Mammary epithelial cell (primary cell): ENCODE results near the gene HLA-DQB2.

ENCODE experiments used
- EZH2 ChIP-seq: IDR thresholded peaks from 2 replicates; pipeline ENCODE4 v1.6.1; 2012; ENCODE audit warnings: low read length, inconsistent platforms, borderline replicate concordance
- TF ChIP-seq, protein P1 (sequence below), 2 donors: IDR thresholded peaks in 1 of 2; conservative IDR thresholded peaks in 1 of 2; 2 replicates each; pipeline ENCODE4 v1.5.1; 2011 to 2012; ENCODE audit warnings: inconsistent platforms in 2 of 2, low read length in 2 of 2, mild to moderate bottlenecking in 2 of 2, control low read depth in 1 of 2, low read depth in 1 of 2; ENCODE audit not compliant: insufficient read depth in 1 of 2; ENCODE audit errors: extremely low read depth in 1 of 2

- TF ChIP-seq, protein P1, sequence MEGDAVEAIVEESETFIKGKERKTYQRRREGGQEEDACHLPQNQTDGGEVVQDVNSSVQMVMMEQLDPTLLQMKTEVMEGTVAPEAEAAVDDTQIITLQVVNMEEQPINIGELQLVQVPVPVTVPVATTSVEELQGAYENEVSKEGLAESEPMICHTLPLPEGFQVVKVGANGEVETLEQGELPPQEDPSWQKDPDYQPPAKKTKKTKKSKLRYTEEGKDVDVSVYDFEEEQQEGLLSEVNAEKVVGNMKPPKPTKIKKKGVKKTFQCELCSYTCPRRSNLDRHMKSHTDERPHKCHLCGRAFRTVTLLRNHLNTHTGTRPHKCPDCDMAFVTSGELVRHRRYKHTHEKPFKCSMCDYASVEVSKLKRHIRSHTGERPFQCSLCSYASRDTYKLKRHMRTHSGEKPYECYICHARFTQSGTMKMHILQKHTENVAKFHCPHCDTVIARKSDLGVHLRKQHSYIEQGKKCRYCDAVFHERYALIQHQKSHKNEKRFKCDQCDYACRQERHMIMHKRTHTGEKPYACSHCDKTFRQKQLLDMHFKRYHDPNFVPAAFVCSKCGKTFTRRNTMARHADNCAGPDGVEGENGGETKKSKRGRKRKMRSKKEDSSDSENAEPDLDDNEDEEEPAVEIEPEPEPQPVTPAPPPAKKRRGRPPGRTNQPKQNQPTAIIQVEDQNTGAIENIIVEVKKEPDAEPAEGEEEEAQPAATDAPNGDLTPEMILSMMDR (conservative IDR thresholded peaks at IDR 0.05 in 1 of 2, IDR thresholded peaks at IDR 0.05 in 1 of 2; ENCODE audit: extremely low read depth in 1 of 2, insufficient read depth in 1 of 2, low read depth in 1 of 2, low read length in 2 of 2): no peak
- no peak for TF ChIP-seq EZH2
These were observed 11.7 kb upstream of the HLA-DQB2 start for GRCh38 chr6:32775071-32775470.
